Left renal pelvis (tissue), 4 donors: ENCODE results near the gene MSI2. TPM values are rescaled to one million over a fixed set of nuclear protein-coding genes. Genes with fewer than 3 reads are reported as not detected.

ENCODE experiments used
- DNase-seq, 4 donors: peaks; one replicate each; pipeline ENCODE4 v3.0.0-alpha.2; 2013; ENCODE audit warnings: low read depth in 4 of 4, low spot score in 3 of 4
- polyA plus RNA-seq, 4 donors: library from polyadenylated mRNA; unstranded; fragments of 120-200 nt; gene quantifications; one replicate each; pipeline ENCODE4 v1.2.1, GENCODE V29; 2013; ENCODE audit not compliant: insufficient read length in 4 of 4

The MSI2 gene
- polyA plus RNA-seq, 4 donors, result 46.8 to 107 (median 97.2) TPM

GRCh38 chr17:57467801-57468200, 211.5 kb downstream of the MSI2 start:
- DNase-seq, result no peak

- no peak for DNase-seq
Measured at GRCh38 chr17:57468932-57469775, 212.8 kb downstream of the MSI2 start.

GRCh38 chr17:57470906-57471305, 214.6 kb downstream of the MSI2 start:
- no peak for DNase-seq

GRCh38 chr17:57471868-57472368, 215.6 kb downstream of the MSI2 start:
- no peak for DNase-seq

- no peak for DNase-seq
Measured at GRCh38 chr17:57475796-57476195, 219.5 kb downstream of the MSI2 start.

- no peak for DNase-seq
Measured at GRCh38 chr17:57477522-57478362, 221.4 kb downstream of the MSI2 start.

GRCh38 chr17:57478478-57479250, 222.3 kb downstream of the MSI2 start:
- no peak for DNase-seq

GRCh38 chr17:57480438-57481196, 224.3 kb downstream of the MSI2 start:
- DNase-seq, result no peak

GRCh38 chr17:57481910-57482391, 225.6 kb downstream of the MSI2 start:
- DNase-seq, result no peak

- no peak for DNase-seq
Measured at GRCh38 chr17:57482657-57483056, 226.3 kb downstream of the MSI2 start.

- no peak for DNase-seq
Measured at GRCh38 chr17:57484081-57484666, 227.9 kb downstream of the MSI2 start.

GRCh38 chr17:57484826-57485565, 228.7 kb downstream of the MSI2 start:
- DNase-seq, result no peak

GRCh38 chr17:57485566-57485865, 229.2 kb downstream of the MSI2 start:
- DNase-seq, result no peak

- no peak for DNase-seq
Measured at GRCh38 chr17:57485916-57486881, 229.9 kb downstream of the MSI2 start.

- DNase-seq, result no peak
Measured at GRCh38 chr17:57486882-57487301, 230.6 kb downstream of the MSI2 start.

GRCh38 chr17:57487573-57487972, 231.2 kb downstream of the MSI2 start:
- no peak for DNase-seq

GRCh38 chr17:57488856-57489255, 232.5 kb downstream of the MSI2 start:
- DNase-seq, result no peak

GRCh38 chr17:57489321-57489720, 233.0 kb downstream of the MSI2 start:
- DNase-seq, result no peak
